Caco-2 (cell line): ENCODE measurements around the gene ATG16L1. TPM values are rescaled to one million over a fixed set of nuclear protein-coding genes. Genes with fewer than 3 reads are reported as not detected.

ENCODE experiments used
- BruUV-seq: library from RNA; stranded (reverse); fragments of 400-500 nt; replicated peaks from 2 replicates; lab custom pipeline; 2021; lab: Mats Ljungman, UMichigan
- CTCF ChIA-PET: fragments of 300-600 bp; sonication (Branson Sonifier 250); formaldehyde crosslinking; loops from one replicate; lab custom pipeline; 2022; ENCODE audit warnings: antibody characterized with exemption; lab: Charles Lee
- POLR2A ChIA-PET: fragments of 300-600 bp; sonication (Branson Sonifier 250); formaldehyde crosslinking; loops from one replicate; lab custom pipeline; 2022; ENCODE audit warnings: antibody characterized with exemption; lab: Charles Lee
- DNase-seq, 2 experiments: peaks; one replicate each; pipeline versions ENCODE4 v3.0.0 to v3.0.0-alpha.2; 2020 to 2022
- H3K27me3 ChIP-seq: replicated peaks from 2 replicates; pipeline ENCODE4 v1.6.0; 2011; ENCODE audit warnings: low read length; ENCODE audit not compliant: control insufficient read depth, insufficient read depth
- H3K36me3 ChIP-seq: 2 replicates; pipeline ENCODE4 v1.5.1; 2011; ENCODE audit warnings: low read length; ENCODE audit not compliant: control insufficient read depth, insufficient read depth
- H3K4me1 ChIP-seq: fragments of 250-450 bp; sonication (Bioruptor Pico); 2 replicates; pipeline ENCODE4 v1.5.1; 2020; ENCODE audit warnings: mild to moderate bottlenecking
- H3K4me3 ChIP-seq: 2 replicates; pipeline ENCODE4 v1.5.1; 2011; ENCODE audit warnings: low read depth, mild to moderate bottlenecking, control low read depth, low read length
- H3K9me3 ChIP-seq: fragments of 250-450 bp; sonication (Bioruptor Pico); 2 replicates; pipeline ENCODE4 v1.5.1; 2020; ENCODE audit warnings: mild to moderate bottlenecking, moderate library complexity
- H3K27ac Mint-ChIP-seq: one replicate; pipeline ENCODE4 v1.8.0; 2022; ENCODE audit warnings: mixed read lengths; ENCODE audit not compliant: unreplicated experiment
- H3K27me3 Mint-ChIP-seq: one replicate; pipeline ENCODE4 v1.8.0; 2022; ENCODE audit warnings: mixed read lengths; ENCODE audit not compliant: insufficient read depth, unreplicated experiment
- H3K36me3 Mint-ChIP-seq: one replicate; pipeline ENCODE4 v1.8.0; 2022; ENCODE audit warnings: mild to moderate bottlenecking, mixed read lengths; ENCODE audit not compliant: insufficient read depth, unreplicated experiment
- H3K4me1 Mint-ChIP-seq: one replicate; pipeline ENCODE4 v1.8.0; 2022; ENCODE audit warnings: low read depth, mixed read lengths; ENCODE audit not compliant: unreplicated experiment
- H3K4me3 Mint-ChIP-seq: one replicate; pipeline ENCODE4 v1.8.0; 2022; ENCODE audit warnings: mild to moderate bottlenecking, moderate library complexity, mixed read lengths; ENCODE audit not compliant: unreplicated experiment
- H3K9me3 Mint-ChIP-seq: one replicate; pipeline ENCODE4 v1.8.0; 2022; ENCODE audit warnings: mixed read lengths; ENCODE audit not compliant: unreplicated experiment
- CTCF ChIP-seq, 2 experiments: fragments of 200-600 bp in 1 of 2; IDR thresholded peaks; 1 replicate in 1 of 2; 2 replicates in 1 of 2; pipeline versions ENCODE4 v1.5.1 to v1.8.0; 2011 to 2022; ENCODE audit warnings: antibody characterized with exemption in 1 of 2, control low read depth in 1 of 2, inconsistent platforms in 1 of 2, low read depth in 1 of 2, low read length in 1 of 2, mild to moderate bottlenecking in 1 of 2, moderate library complexity in 1 of 2; ENCODE audit not compliant: insufficient read depth in 1 of 2, severe bottlenecking in 1 of 2, unreplicated experiment in 1 of 2
- intact Hi-C: fragments of 100-400 bp; cut with micrococcal nuclease; formaldehyde crosslinking; loops from one replicate; pipeline ENCODE4 v1.10.0; 2022; ENCODE audit not compliant: unreplicated experiment
- total RNA-seq: library from RNA; stranded (reverse); gene quantifications from 2 replicates; pipeline ENCODE4 v1.2.3, GENCODE V29; 2022

Gene ATG16L1
- total RNA-seq, 1 experiment from 2014 or later = 20.1 TPM

GRCh38 chr2:233270951-233271350 is 19.5 kb downstream of the ATG16L1 start:
- H3K36me3 ChIP-seq = no peaks in the 10 kb centered on the region; the same call in 1 of the 2 replicates
- no peak overlapping the region for H3K27ac Mint-ChIP-seq
- intact Hi-C loops = no loop called here
- POLR2A ChIA-PET = no interaction called here
- DNase-seq = no peak
- no peak for TF ChIP-seq CTCF (IDR thresholded peaks at IDR 0.05; ENCODE audit: insufficient read depth in 1 of 2, low read depth in 1 of 2, low read length in 1 of 2, severe bottlenecking in 1 of 2, unreplicated experiment in 1 of 2)
- H3K4me3 Mint-ChIP-seq = no peak overlapping the region
- H3K9me3 ChIP-seq = no peaks in the 10 kb centered on the region
- no peaks in the 10 kb centered on the region for H3K4me1 Mint-ChIP-seq
- H3K36me3 Mint-ChIP-seq = peaks cover 59% of the 10 kb centered on the region
- BruUV-seq = no TSS peak
- CTCF ChIA-PET = no interaction called here
- no peaks in the 10 kb centered on the region for H3K27me3 Mint-ChIP-seq
- H3K4me1 ChIP-seq = no peaks in the 10 kb centered on the region
- H3K9me3 Mint-ChIP-seq = no peaks in the 10 kb centered on the region
- H3K27me3 ChIP-seq = no peaks in the 10 kb centered on the region
- no peak overlapping the region for H3K4me3 ChIP-seq

DNA sequence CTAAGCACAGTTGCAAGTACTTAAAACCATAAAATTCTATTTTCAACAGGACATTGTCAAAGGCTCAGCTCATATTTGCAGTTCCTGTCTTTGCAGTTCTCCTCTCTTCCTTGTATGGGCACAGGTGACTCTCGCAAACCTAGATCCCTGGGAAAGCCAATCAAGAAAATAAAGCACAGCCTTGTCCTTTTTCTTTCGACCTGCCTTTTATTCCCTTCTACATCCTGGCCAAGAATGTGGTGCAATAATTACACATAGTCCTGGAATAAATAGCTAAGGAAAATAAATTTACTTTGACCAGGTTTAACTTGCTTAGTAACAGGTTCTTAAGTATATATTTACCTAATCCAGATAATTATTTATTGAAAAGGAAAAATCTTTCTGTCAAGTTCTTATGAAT is 20.2 kb downstream of the ATG16L1 start:
- Mint-ChIP-seq H3K4me3 (no peak overlapping the region), H3K27me3 (no peaks in the 10 kb centered on the region), H3K27ac (no peak overlapping the region), H3K9me3 (no peaks in the 10 kb centered on the region), H3K36me3 (peaks cover 55% of the 10 kb centered on the region), H3K4me1 (no peaks in the 10 kb centered on the region)
- H3K4me1 ChIP-seq = no peaks in the 10 kb centered on the region
- no peaks in the 10 kb centered on the region; the same call in 1 of the 2 replicates for H3K36me3 ChIP-seq
- intact Hi-C loops = no loop called here
- no peak overlapping the region for H3K4me3 ChIP-seq
- DNase-seq = no peak
- no peaks in the 10 kb centered on the region for H3K9me3 ChIP-seq
- no peaks in the 10 kb centered on the region for H3K27me3 ChIP-seq
- CTCF ChIA-PET = no interaction called here
- TF ChIP-seq CTCF (IDR thresholded peaks at IDR 0.05; ENCODE audit: insufficient read depth in 1 of 2, low read depth in 1 of 2, low read length in 1 of 2, severe bottlenecking in 1 of 2, unreplicated experiment in 1 of 2) = no peak
- no TSS peak for BruUV-seq
- POLR2A ChIA-PET = no interaction called here

- H3K4me1 Mint-ChIP-seq = no peaks in the 10 kb centered on the region
Measured at GRCh38 chr2:233273120-233273519, 21.6 kb downstream of the ATG16L1 start.

More at GRCh38 chr2:233273120-233273519, 21.6 kb downstream of the ATG16L1 start:
- Histone ChIP-seq H3K4me3 (no peak overlapping the region), H3K4me1 (no peaks in the 10 kb centered on the region), H3K9me3 (no peaks in the 10 kb centered on the region), H3K27me3 (no peaks in the 10 kb centered on the region), H3K36me3 (no peaks in the 10 kb centered on the region)
- no peak overlapping the region for H3K4me3 Mint-ChIP-seq
- peaks cover 49% of the 10 kb centered on the region for H3K36me3 Mint-ChIP-seq
- H3K27me3 Mint-ChIP-seq = no peaks in the 10 kb centered on the region
- ChIA-PET CTCF (no interaction called here), POLR2A (no interaction called here)
- no peaks in the 10 kb centered on the region for H3K9me3 Mint-ChIP-seq
- H3K27ac Mint-ChIP-seq = no peak overlapping the region
- no TSS peak for BruUV-seq
- TF ChIP-seq CTCF (IDR thresholded peaks at IDR 0.05; ENCODE audit: insufficient read depth in 1 of 2, low read depth in 1 of 2, low read length in 1 of 2, severe bottlenecking in 1 of 2, unreplicated experiment in 1 of 2) = no peak
- intact Hi-C loops = no loop called here
- no peak for DNase-seq
